Tongue (tissue), 2 donors: ENCODE data around the gene DDX31. TPM values are rescaled to one million over a fixed set of nuclear protein-coding genes. Genes with fewer than 3 reads are reported as not detected.
A peak's percentile ranks its signal among the peaks of the same experiment; 100 is the strongest.

Experiments
- DNase-seq: peaks from one replicate; pipeline ENCODE4 v3.0.0-alpha.2; 2015
- total RNA-seq: library from RNA; depleted of rRNA; stranded (reverse); fragments of >200 nt; gene quantifications from one replicate; pipeline ENCODE4 v1.2.3, GENCODE V29; 2014

DDX31 gene
- total RNA-seq, 1 donor from 2014 or later = 11.2 TPM

DNA sequence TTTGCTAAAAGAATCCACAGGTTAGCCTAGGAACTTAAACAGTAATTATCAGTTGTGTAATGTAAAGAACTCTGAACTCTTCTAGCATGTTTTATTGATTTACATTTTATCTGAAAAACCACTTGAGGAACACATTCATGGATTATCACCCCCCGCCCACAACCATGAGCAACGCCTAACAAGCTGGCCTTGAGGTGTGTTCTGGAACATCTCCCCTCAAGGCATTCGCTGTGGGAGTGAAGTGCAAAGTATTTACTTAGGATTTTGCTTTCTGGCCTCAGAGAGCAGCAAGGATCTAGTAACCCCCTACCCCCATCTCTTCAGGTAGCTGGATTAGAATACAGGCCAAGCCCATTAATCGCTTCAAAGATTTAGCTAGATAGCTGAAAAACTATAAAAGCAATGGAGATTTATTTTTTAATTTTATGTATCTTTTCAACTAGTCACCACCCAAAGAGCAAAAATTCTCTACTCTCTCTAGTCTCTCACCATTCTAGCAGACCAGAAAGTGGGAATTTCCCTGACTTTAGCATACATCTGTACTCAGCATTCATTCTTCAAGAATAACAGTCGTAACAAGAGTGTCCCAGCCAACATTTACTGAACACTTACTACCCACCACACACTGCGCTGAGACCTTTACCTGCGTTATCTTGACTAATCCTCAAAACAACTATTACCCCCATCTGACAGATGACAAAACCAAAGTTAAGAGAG lies 37.2 kb downstream of the DDX31 start:
- DNase-seq = no peak

DNA sequence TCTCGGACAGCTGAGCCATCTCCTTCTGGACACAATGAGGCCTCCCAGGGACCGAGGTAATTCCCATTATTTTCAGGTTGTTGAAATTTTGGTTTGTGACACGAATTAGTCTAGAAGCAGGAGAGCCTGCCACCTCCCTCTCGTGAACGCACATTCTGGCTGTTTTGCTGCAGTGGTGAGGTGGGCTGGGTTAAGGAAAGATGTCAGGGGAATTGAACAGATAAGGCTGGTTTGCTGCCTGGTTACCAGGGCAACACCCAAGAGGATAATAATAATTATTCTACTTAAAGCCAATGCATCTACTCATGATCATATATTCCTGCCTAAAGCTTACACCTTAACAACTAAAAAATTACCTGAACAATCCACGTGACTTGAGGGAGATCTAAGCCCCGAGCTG lies 38.1 kb downstream of the DDX31 start:
- DNase-seq = no peak

DNA sequence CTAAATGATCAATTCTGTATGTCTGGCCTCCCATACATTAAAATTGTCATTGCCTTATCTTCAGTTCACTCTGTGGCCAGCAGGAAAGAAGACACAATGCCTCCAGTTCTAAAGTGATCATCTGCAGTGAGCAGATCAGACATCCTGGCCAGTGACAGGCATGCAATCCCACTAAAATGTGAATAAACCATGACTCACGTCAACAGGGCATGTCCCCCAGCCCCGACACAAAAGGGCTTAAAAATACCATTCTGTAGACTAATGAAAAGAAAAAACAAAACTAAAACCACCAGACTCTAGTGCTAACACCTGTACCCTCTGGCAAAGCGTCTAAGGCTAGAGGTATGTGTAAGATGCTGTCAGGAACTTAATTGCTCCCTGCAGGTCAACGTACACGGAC lies 38.5 kb downstream of the DDX31 start:
- no peak for DNase-seq

DNA sequence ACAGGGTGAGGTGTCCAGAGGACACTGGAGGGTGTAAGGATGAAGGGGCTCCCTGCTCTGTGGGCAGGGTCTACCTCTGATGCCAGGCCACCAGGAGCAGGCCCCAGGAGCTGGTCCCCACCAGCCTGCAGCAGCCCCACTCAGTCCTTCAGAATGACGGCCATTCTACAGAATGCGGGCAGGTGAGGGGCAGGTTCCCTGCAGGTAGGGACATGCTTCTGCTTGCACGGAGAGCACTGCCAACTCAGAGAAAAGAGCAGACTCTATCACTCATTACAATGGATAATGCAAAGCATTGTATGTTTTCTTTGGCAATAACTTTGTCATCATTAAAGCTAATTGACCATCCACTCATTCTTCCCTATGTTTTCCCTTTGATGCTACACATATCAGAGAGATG lies 39.0 kb downstream of the DDX31 start:
- DNase-seq = no peak

DNA sequence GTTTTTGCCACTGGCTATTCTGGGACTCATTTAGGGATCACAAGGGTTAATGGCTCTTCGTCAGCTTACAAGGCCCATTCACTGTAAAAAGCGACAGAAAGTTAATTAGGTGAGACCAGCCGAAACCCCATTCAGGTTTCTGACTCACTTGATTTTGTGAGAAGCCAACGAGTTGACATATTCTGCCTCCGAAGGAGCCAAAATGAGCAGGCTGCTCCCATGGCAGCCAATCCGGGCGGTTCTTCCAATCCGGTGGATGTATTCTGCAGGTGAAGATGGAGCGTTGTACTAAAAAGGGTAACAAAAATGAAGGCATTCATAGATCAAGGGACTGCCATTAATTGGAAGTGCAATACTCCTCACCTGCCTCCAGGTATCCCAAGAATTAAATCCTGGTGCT lies 39.7 kb downstream of the DDX31 start:
- no peak for DNase-seq

DNA sequence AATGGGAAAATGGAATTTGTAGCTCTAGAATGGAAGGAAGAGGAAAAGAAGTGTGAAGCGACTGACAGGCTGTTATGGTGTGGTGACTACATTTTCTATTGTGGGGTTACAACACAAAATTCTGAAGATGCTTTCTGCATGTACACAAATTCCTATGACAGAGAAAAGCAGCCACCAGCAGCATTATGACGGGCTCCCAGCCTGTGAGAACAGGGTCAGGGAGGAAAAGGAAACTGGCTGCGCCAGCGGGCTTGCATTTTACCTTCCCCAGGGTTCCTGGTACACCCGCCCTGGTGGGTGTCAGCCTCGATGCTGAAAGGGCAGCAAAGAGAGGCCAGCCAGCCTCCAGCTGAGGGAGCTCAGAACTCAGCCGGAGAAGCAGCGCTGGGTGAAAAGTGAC lies 41.0 kb downstream of the DDX31 start:
- DNase-seq = no peak

DNA sequence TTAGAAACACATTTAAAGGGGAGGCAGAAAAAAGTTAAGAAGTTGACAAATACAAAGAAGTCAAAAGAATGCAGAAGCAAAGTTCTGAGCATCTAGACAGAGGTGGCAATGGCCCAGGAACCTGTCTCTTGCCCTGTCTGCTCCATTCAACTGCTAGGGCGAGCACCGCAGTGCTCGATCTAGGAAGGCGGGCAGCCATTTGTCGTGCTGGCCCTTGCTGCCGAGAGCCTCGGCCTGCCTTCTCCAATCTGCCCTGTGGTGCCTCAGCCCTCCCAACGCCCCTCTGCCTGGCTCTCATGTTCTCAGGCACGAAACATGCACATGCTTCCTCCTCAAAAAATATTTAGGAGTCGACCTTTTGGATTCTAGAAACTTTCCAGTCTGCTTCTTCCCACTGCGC lies 42.2 kb downstream of the DDX31 start:
- DNase-seq = no peak

DNA sequence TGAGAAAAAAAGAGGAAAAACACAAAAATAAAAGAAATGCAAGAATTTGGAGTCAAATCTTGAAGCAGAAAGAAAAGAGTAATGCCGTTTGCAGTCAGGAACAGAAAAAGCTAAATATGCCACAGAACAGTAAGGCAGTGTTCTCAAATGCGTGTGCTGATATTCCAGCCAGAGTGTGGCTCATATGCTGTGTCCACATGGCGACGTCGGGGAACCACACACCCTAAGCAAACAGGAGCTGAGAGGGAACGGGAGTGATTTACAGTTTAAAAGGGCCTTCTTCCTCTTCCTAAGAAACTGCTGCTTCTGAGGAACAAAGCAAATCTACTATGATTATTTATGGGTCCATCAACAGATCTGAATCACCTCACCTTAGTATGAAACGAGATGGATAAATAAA lies 42.7 kb downstream of the DDX31 start:
- DNase-seq = peak; percentile 2

DNA sequence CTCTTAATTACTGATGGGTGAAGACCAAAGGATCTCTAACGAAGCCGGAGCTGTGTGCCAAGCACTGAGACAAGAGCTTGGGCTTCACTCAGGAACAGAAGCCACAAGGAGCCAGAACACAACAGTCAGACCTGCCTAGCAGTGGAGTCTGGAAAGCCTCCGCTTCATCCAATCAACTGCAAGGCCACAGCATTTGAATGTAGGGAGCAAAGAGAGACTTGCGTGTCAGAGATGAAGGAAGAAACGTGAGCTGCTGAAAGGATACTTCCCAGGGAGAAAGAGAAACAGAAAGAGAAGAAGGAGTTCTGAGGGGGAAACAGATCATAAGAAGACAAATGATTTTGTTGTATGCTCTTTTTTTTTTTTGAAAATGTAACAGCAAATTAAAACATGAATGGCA lies 43.5 kb downstream of the DDX31 start:
- DNase-seq = no peak

DNA sequence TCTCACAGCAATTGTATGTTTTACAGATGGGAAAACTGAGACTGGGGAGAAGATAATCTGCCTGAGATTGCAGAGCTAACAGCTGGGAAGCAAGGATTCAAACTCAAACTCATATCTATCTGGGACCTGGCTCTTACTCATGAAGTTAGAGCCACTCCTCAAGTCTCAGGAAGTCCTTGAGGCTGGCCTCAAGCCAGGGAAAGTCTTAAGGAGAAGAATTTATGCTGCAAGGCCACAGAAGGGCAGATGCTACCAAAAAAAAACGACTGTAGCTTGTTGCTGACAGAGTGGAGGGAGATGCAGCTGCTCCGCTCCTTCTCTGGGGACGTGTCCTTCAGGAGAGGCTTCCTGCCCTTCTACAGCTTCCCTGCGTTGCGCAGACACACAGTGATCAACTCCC lies 47.6 kb downstream of the DDX31 start:
- DNase-seq = peak; percentile 66

DNA sequence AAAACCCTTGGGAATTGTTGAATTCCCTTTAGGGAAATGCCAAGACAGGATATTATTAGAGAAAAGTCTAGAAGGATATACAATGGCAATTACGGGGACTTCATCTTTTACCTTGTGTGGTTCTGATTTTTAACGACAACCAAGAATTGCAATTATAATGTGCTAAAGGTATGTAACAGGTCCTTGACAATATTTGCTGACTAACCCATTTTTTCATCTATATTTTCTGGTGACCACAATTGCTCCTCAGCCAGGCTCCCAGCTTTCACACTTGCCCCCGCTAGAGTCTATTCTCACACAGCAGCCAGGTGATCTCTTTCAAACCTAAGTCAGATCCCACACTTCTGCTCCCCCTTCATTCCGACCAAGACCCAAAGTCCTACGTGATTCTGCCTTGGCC lies 53.1 kb downstream of the DDX31 start:
- DNase-seq = no peak

DNA sequence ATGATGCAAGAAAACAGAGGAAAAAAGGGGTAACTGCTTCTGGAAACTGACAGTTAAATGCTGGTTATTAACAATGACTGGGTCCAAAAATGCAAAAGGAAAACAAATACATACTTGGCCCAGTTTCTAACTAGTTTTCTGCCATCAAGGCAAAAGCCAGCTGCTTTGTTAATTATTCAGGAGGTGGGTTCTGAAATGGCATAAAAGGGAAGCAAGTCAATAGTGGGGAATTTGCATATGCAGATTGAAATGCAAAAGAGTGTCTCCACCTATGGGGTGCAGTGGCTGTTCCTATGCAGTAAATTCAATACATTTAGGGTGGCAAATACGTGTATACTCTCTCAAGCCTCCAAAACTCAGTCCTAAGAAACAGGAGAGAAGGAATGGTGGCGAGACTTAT lies 54.0 kb downstream of the DDX31 start:
- no peak for DNase-seq

DNA sequence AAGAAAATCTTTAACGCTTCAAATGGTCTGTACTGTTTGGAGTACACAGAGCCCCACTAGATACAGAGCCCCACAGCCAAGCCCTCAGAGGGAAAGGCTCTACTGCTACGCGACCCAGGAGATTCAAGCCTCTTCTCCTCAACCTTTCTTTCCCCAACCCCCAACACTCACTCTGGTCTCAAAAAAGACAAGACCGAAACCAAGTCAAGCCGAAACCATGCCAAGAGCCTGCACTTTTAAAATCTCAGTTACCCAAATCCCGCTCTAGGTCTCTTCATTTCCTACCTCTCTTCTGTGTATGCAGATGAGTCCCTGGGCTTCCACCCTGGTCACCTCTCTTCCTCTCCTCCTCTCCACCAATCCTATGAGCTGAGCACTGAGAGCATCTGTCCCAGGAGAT lies 55.5 kb downstream of the DDX31 start:
- no peak for DNase-seq

DNA sequence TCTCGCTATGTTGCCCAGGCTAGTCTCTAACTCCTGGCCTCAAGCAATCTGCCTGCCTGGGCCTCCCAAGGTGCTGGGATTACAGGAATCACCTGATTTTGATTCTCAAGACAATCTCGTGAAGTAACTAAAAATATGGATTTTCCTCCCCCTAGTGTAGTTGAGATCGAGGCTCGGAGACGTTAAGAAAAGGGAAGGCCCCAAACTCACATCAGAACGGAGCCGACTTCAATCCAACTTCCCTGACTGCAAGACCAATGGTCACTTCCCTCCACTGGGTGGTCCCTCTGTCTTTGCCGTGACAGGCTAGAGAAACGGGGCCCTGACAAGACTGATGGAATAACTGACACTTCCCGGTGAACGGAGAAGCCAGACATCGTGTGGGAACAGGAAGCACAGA lies 59.1 kb downstream of the DDX31 start:
- DNase-seq = no peak

DNA sequence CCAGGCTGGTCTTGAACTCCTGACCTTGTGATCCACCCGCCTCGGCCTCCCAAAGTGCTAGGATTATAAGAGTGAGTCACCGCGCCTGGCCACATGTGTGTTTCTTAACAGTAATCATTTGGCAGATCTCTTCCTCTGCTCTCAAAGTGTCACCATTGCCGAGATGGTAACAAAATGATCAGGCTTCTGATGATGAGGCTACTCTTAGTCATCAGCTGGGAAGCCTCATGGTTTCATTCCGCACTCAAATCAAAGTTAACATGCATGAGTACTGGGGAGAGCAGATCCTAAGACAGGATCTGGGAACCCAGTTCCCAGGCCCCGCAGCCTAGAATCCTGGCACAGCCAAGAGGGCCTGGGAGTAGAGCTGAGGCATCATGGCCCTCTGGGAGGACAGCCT lies 60.0 kb downstream of the DDX31 start:
- DNase-seq = no peak

DNA sequence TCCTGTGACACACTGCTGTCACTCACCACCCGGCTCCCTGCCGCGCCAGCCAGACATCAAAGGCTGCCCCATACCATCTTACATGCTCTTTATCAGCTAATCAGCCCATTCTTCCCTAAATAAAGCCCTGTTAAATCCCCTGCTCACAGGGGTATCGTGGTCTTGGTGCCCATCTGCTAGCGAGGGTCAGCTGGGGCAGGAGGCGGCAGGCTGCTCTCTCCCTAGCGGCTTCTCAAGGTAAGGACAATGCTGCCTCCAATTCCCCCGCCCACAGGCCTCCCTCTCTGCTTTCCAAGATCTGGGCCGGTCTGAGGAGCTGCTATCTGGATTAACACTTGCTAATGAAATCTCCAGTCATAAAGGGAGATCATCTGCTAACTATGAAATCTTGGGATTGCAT lies 60.6 kb downstream of the DDX31 start:
- no peak for DNase-seq

DNA sequence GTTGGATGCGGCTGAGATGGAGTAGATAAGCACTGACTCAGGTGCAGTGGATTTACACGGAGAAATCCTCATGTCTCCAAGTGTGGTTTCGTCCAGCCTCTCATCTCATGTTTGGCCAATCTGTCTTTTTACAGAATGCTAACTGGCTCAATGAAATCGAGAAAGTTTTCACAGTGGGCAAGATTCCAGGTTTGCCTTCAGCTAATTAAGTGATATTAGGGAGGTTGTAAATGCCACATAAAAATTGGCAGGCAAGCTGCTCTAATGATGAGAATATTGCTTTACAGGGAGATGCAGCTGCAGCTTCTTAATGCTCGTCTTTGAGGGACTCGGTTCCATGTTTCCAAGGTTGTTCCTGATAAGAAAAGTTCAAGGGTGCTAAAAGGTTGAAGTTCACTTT lies 63.7 kb downstream of the DDX31 start:
- no peak for DNase-seq

DNA sequence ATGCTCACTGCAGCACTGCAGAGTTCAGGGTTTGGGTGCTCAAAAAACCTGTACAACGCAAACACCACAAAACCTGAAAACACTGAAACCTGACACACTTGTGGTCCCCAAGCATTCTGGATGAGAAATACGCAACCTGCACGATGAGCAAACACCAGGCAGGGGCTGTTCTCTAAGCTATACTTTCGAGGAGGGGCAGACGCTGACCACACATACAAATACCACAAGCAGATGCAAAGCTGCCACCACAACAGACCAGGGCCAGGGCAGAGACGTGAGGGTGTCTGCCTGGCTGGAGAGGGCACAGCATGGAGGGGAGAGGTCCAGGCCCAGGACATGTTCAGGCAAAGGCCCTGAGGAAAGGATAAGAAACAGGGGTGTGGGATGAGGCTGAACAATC lies 64.4 kb downstream of the DDX31 start:
- no peak for DNase-seq

DNA sequence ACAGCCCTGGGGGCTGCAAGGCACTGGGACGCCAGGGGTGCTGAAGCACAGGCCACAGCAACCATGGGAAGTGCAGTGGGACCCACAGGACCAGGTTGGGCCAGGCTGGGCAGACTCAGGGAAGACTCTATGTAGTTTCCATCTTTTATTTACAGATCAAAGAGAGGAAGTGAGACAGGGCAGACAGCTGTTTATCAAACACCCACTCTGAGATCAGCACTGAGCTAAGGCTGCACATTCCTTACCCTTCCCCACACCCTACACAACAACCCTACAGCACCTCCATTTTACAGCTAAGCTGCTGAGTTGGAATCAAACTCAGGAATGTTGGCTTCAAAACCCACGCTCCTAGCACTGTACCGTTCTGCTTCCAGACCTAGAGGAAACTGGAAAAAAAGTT lies 67.6 kb downstream of the DDX31 start:
- DNase-seq = no peak

DNA sequence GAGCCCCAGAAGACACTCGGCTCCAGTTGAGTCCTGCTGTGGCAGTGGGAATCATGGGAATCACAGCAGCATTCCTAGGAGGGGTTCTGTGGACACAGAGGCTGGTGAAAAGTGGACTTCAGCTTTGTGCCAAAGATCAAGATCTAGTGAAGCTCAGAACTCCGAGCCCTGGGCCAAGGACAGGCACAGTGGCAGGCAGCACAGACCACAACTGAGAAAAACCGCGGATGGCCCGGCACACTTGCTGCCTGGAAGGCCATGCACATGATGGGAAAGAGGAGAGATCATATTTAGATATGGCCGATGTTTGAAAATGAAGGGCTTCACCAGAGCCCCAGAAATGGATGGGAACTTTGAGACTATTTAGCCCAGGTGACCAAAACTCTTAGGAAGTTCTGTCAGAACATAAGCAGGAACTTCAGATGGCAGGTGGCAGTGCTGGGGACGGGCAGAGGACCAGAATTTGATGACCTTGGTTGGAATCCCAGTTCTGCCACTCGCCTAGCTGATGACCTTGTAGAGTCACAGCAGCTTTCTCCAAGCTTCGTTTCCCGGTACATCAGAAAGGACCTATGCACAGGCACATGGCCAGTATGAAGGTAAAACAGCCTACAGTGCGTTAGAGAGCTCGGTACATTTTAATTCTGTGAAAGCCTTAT lies 69.3 kb downstream of the DDX31 start:
- no peak for DNase-seq

DNA sequence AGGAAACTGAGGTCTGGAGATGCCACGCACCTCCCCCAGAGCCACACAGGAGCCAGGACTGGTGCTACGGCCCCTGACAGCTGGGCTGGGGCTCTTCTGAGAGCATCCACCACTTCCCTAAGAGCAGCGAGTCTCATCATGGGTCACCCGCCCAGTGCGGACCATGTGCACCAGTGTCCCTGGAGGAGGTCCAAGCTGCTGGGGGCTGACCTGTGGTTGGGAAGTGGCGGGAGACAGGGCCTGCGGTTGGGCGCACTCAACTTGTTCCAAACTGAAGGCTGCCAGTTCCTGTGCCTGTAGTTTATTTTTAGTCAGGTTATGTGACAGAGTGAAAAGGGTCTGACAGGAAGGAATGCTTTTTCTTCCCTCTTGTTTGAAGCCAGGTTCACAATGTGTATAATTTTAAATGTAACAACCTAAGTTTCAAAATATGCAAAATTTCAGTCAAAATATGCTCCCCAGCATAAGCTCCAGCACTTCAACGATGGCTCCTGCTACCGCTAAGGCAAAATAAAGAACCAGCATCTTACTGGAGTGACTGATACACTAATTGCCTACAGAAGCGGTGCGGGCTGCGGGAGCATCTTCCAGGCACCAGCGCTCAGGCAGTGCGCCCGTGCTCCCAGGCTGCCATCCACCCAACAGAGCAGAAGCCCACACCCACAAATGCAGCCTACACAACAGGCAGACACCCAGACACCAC lies 72.6 kb downstream of the DDX31 start:
- no peak for DNase-seq

DNA sequence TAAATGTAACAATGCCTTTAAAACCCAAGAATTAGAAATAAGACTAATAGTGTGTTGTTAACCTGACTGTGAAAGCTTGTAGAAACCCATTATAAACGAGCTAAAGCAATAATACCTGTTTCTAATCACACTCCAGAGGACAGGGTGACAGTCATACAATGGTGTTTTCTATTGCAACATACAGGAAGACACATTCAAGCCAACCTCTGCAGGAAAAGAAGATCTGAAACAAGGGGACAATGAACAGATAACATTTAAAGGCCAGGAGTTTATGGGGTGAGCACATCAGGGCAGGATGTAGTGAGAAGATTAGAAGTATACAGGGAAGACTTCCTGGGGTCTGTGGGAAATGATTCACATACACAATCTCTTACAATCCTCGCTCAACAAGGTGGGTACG lies 73.6 kb downstream of the DDX31 start:
- no peak for DNase-seq

DNA sequence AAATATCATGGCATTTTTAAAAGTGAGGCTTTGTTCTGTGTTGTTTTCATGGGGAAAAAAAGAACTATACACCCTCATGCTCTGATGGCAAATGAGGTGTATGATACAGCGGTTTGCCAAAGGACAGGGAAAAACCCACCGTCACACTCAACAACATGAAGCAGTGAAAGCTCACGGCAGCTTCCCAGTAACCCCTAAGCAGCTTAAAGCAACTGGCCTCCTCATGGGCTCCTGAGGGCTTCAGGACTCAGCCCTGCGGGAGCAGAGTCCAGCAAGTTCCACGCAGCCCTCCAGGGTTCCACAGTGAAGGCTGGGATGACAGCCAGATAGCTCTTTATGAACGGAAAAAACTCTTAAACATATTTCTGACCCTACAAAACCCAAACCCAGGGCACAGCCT lies 74.5 kb downstream of the DDX31 start:
- no peak for DNase-seq

DNA sequence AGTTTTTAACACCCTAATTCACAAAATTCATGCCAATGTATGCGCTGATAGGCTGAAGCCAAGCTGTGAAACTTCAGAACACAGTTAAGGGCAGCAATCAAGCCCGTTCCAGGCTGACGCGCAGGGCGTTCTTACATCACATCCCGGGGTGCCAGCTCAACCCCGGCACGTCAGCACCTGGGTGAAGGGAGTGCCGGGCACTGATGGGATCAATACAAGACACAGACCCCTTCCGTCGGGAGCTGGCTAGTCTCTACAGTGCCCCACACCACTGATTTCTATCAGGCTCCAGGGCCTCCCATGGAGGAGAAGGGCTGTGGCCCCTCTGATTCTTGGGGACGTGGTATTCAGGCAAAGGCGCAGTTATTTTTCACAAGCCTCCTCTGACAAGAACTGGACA lies 75.4 kb downstream of the DDX31 start:
- DNase-seq = no peak
